ENCODE data around the gene SEPSECS. TPM values are rescaled to one million over a fixed set of nuclear protein-coding genes. Genes with fewer than 3 reads are reported as not detected.
A peak's percentile ranks its signal among the peaks of the same experiment; 100 is the strongest.

Gene SEPSECS
- total and polyA plus RNA-seq, 2 donors from 2014 or later, result 7.3 to 13.8 TPM

- Histone ChIP-seq H3K9me3 (ENCODE audit: control insufficient read depth in 2 of 3, insufficient read depth in 1 of 3, low read length in 3 of 3) (no peaks in the 10 kb centered on the region), H3K27ac (ENCODE audit: low read depth in 2 of 2, low read length in 2 of 2) (peak overlapping the region; percentile 94 to 96), H3K27me3 (ENCODE audit: control insufficient read depth, insufficient read depth, low read length) (no peaks in the 10 kb centered on the region), H3K4me3 (ENCODE audit: low read length in 3 of 3) (peak overlapping the region; percentile 89 to 98 (median 97)), H3K36me3 (ENCODE audit: control insufficient read depth in 2 of 3, insufficient read depth in 3 of 3, low read length in 3 of 3) (no peaks in the 10 kb centered on the region), H3K4me1 (ENCODE audit: control insufficient read depth in 2 of 3, insufficient read depth in 2 of 3, low read depth in 1 of 3, low read length in 3 of 3) (peaks cover 0 to 6% (median 0%) of the 10 kb centered on the region in 3 donors), H3K9ac (ENCODE audit: low read length in 3 of 3) (peak overlapping the region; percentile 86 to 95 (median 92))
- intact Hi-C loops (cut with DNase I), result no loop called here
- DNase-seq (peak in 1 of 5 donors; percentile 30), FAIRE-seq (no peak)
- TF ChIP-seq CTCF (IDR thresholded peaks at IDR 0.05; ENCODE audit: borderline replicate concordance, extremely low read depth, insufficient read depth), result no peak
These were observed 704 bp upstream of the SEPSECS start for GRCh38 chr4:25160714-25161592.

GRCh38 chr4:25158817-25159216, 1.4 kb downstream of the SEPSECS start:
- H3K4me3 ChIP-seq (ENCODE audit: low read length in 3 of 3), result peak overlapping the region in 2 of 3 donors; percentile 97 to 98
- no peaks in the 10 kb centered on the region for H3K27me3 ChIP-seq (ENCODE audit: control insufficient read depth, insufficient read depth, low read length)
- peaks cover 0 to 6% (median 0%) of the 10 kb centered on the region in 3 donors for H3K4me1 ChIP-seq (ENCODE audit: control insufficient read depth in 2 of 3, insufficient read depth in 2 of 3, low read depth in 1 of 3, low read length in 3 of 3)
- no peak for TF ChIP-seq CTCF (IDR thresholded peaks at IDR 0.05; ENCODE audit: borderline replicate concordance, extremely low read depth, insufficient read depth)
- no peaks in the 10 kb centered on the region for H3K36me3 ChIP-seq (ENCODE audit: control insufficient read depth in 2 of 3, insufficient read depth in 3 of 3, low read length in 3 of 3)
- no peak overlapping the region for H3K9ac ChIP-seq (ENCODE audit: low read length in 3 of 3)
- H3K9me3 ChIP-seq (ENCODE audit: control insufficient read depth in 2 of 3, insufficient read depth in 1 of 3, low read length in 3 of 3), result no peaks in the 10 kb centered on the region
- DNase-seq (no peak), FAIRE-seq (no peak)
- intact Hi-C loops (cut with DNase I), result no loop called here
- H3K27ac ChIP-seq (ENCODE audit: low read depth in 2 of 2, low read length in 2 of 2), result no peak overlapping the region

- Histone ChIP-seq H3K27ac (ENCODE audit: low read depth in 2 of 2, low read length in 2 of 2) (no peak overlapping the region), H3K36me3 (ENCODE audit: control insufficient read depth in 2 of 3, insufficient read depth in 3 of 3, low read length in 3 of 3) (no peaks in the 10 kb centered on the region), H3K9ac (ENCODE audit: low read length in 3 of 3) (no peak overlapping the region), H3K9me3 (ENCODE audit: control insufficient read depth in 2 of 3, insufficient read depth in 1 of 3, low read length in 3 of 3) (no peaks in the 10 kb centered on the region), H3K27me3 (ENCODE audit: control insufficient read depth, insufficient read depth, low read length) (no peaks in the 10 kb centered on the region), H3K4me3 (ENCODE audit: low read length in 3 of 3) (no peak overlapping the region), H3K4me1 (ENCODE audit: control insufficient read depth in 2 of 3, insufficient read depth in 2 of 3, low read depth in 1 of 3, low read length in 3 of 3) (peaks cover 0 to 6% (median 0%) of the 10 kb centered on the region in 3 donors)
- DNase-seq, result no peak
- FAIRE-seq, result no peak
- intact Hi-C loops (cut with DNase I), result no loop called here
- TF ChIP-seq CTCF (IDR thresholded peaks at IDR 0.05; ENCODE audit: borderline replicate concordance, extremely low read depth, insufficient read depth), result no peak
These were observed 3.2 kb downstream of the SEPSECS start for GRCh38 chr4:25157081-25157480.

Data from kidney (tissue), 14 donors.